GM10266 (cell line): ENCODE results near the gene TARS1.
A peak's percentile ranks its signal among the peaks of the same experiment; 100 is the strongest.

ENCODE experiments used
- DNase-seq: peaks from one replicate; pipeline ENCODE4 v3.0.0; 2012; ENCODE audit errors: extremely low spot score
- CTCF ChIP-seq: IDR thresholded peaks from 2 replicates; pipeline ENCODE4 v1.5.1; 2012; ENCODE audit warnings: mild to moderate bottlenecking, low read depth; ENCODE audit not compliant: control insufficient read depth, insufficient read depth; ENCODE audit errors: missing control alignments

The TARS1 gene

GRCh38 chr5:33460210-33460609 is 19.4 kb downstream of the TARS1 start:
- no peak for DNase-seq
- no peak for TF ChIP-seq CTCF

GRCh38 chr5:33462456-33462855 is 21.7 kb downstream of the TARS1 start:
- DNase-seq = no peak
- no peak for TF ChIP-seq CTCF

- DNase-seq = no peak
- TF ChIP-seq CTCF = no peak
Measured at GRCh38 chr5:33465120-33465519, 24.4 kb downstream of the TARS1 start.

GRCh38 chr5:33468775-33469435 is 28.1 kb downstream of the TARS1 start:
- no peak for TF ChIP-seq CTCF
- DNase-seq = no peak

GRCh38 chr5:33470544-33470943 is 29.8 kb downstream of the TARS1 start:
- DNase-seq = peak; percentile 12
- TF ChIP-seq CTCF = peak; percentile 19

- DNase-seq = no peak
- TF ChIP-seq CTCF = no peak
Measured at GRCh38 chr5:33472805-33473409, 32.1 kb downstream of the TARS1 start.

- DNase-seq = no peak
- no peak for TF ChIP-seq CTCF
Measured at GRCh38 chr5:33474004-33474403, 33.2 kb downstream of the TARS1 start.
